HG03460 (cell line): Measurements from ENCODE around the gene KCNMB2.

Source experiments
- ATAC-seq: cut with Tn5 transposase; IDR thresholded peaks from one replicate; pipeline ENCODE4 v1.9.1; 2021; ENCODE audit not compliant: unreplicated experiment

Gene KCNMB2

GRCh38 chr3:178685591-178685906, 149.3 kb downstream of the KCNMB2 start:
- no peak for ATAC-seq

- no peak for ATAC-seq
Measured at GRCh38 chr3:178686826-178687225, 150.6 kb downstream of the KCNMB2 start.

GRCh38 chr3:178690571-178690970, 154.3 kb downstream of the KCNMB2 start:
- no peak for ATAC-seq

GRCh38 chr3:178699364-178699763, 163.1 kb downstream of the KCNMB2 start:
- ATAC-seq = no peak

GRCh38 chr3:178699810-178700209, 163.6 kb downstream of the KCNMB2 start:
- no peak for ATAC-seq

GRCh38 chr3:178703268-178703975, 167.2 kb downstream of the KCNMB2 start:
- no peak for ATAC-seq

GRCh38 chr3:178705925-178706324, 169.7 kb downstream of the KCNMB2 start:
- ATAC-seq = no peak

- ATAC-seq = no peak
Measured at GRCh38 chr3:178706411-178706810, 170.2 kb downstream of the KCNMB2 start.

GRCh38 chr3:178707311-178708031, 171.2 kb downstream of the KCNMB2 start:
- ATAC-seq = peak; percentile 48

GRCh38 chr3:178709051-178709450, 172.8 kb downstream of the KCNMB2 start:
- ATAC-seq = no peak

- ATAC-seq = no peak
Measured at GRCh38 chr3:178711753-178712152, 175.5 kb downstream of the KCNMB2 start.

- ATAC-seq = no peak
Measured at GRCh38 chr3:178712247-178712646, 176.0 kb downstream of the KCNMB2 start.

GRCh38 chr3:178714925-178715832, 178.9 kb downstream of the KCNMB2 start:
- no peak for ATAC-seq

- no peak for ATAC-seq
Measured at GRCh38 chr3:178718995-178719635, 182.9 kb downstream of the KCNMB2 start.

GRCh38 chr3:178732824-178733223, 196.6 kb downstream of the KCNMB2 start:
- no peak for ATAC-seq

- ATAC-seq = no peak
Measured at GRCh38 chr3:178735032-178735674, 198.9 kb downstream of the KCNMB2 start.

- ATAC-seq = no peak
Measured at GRCh38 chr3:178736300-178736699, 200.1 kb downstream of the KCNMB2 start.

- ATAC-seq = no peak
Measured at GRCh38 chr3:178739720-178740119, 203.5 kb downstream of the KCNMB2 start.

GRCh38 chr3:178741020-178741419, 204.8 kb downstream of the KCNMB2 start:
- no peak for ATAC-seq

GRCh38 chr3:178743297-178743696, 207.1 kb downstream of the KCNMB2 start:
- ATAC-seq = no peak
